ENCODE data around the gene WDR90. TPM values are rescaled to one million over a fixed set of nuclear protein-coding genes. Genes with fewer than 3 reads are reported as not detected.
A peak's percentile ranks its signal among the peaks of the same experiment; 100 is the strongest.

The WDR90 gene
- total RNA-seq, 1 donor from 2014 or later, result 9.3 TPM

DNA sequence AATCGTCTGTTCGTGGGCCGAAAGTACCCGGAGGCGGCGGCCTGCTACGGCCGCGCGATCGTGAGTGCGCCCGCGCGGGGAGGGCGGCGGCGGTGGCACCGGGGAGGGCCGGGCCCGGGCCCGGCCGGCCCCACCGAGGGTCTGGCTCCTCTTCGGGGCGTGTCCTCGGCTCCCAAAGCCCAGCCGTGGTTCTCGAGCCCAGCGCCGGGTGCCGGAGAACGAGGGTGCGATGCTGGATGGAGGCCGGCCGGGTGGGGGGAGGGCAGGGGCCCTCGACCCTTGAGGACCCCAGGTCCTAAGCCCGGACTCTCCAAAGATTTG is 31.4 kb downstream of the WDR90 start:
- H3F3A ChIP-seq (ENCODE audit: low read depth), result peaks cover 59% of the 10 kb centered on the region
- Mint-ChIP-seq H3K4me3 (peak overlapping the region; percentile 82), H3K27ac (no peak overlapping the region), H3K4me1 (peaks cover 25% of the 10 kb centered on the region), H3K27me3 (ENCODE audit: insufficient read depth, low read depth) (peaks cover 8% of the 10 kb centered on the region), H3K36me3 (peaks cover 3% of the 10 kb centered on the region), H3K9me3 (no peaks in the 10 kb centered on the region)
- TF ChIP-seq EZH2phosphoT487 (IDR thresholded peaks at IDR 0.05) (no peak), CTCF (IDR thresholded peaks at IDR 0.05) (no peak), EZH2 (IDR thresholded peaks at IDR 0.05) (no peak)
- peaks cover 34% of the 10 kb centered on the region for H4K20me1 ChIP-seq (ENCODE audit: low read depth)
- peaks cover 14% of the 10 kb centered on the region for H3K4me1 ChIP-seq
- DNase-seq (ENCODE audit: low spot score), result no peak
- H2AFZ ChIP-seq (replicated peaks), result no peak overlapping the region
- H3K4me3 ChIP-seq, result peak overlapping the region; percentile 94
- peaks cover 9% of the 10 kb centered on the region for H3K27me3 ChIP-seq
- no peaks in the 10 kb centered on the region for H3K9me3 ChIP-seq (ENCODE audit: low read depth)
- H3K36me3 ChIP-seq, result peaks cover 2% of the 10 kb centered on the region
- peak overlapping the region; percentile 72 for H3K27ac ChIP-seq
- peak overlapping the region; percentile 100 for H3K4me2 ChIP-seq
- peaks cover 33% of the 10 kb centered on the region for H3K79me2 ChIP-seq (ENCODE audit: low read depth)
- peak overlapping the region; percentile 75 for H3K9ac ChIP-seq

GRCh38 chr16:680967-681745 is 32.0 kb downstream of the WDR90 start:
- peak overlapping the region; percentile 82 for H3K4me3 Mint-ChIP-seq
- H3K27ac Mint-ChIP-seq, result no peak overlapping the region
- Histone ChIP-seq H3K27me3 (peaks cover 3% of the 10 kb centered on the region), H3F3A (ENCODE audit: low read depth) (peaks cover 60% of the 10 kb centered on the region), H3K79me2 (ENCODE audit: low read depth) (peaks cover 33% of the 10 kb centered on the region), H3K36me3 (peaks cover 2% of the 10 kb centered on the region), H3K9ac (peak overlapping the region; percentile 75), H3K4me1 (peaks cover 14% of the 10 kb centered on the region), H3K9me3 (ENCODE audit: low read depth) (no peaks in the 10 kb centered on the region), H4K20me1 (ENCODE audit: low read depth) (peaks cover 34% of the 10 kb centered on the region), H2AFZ (replicated peaks) (no peak overlapping the region), H3K4me3 (peak overlapping the region; percentile 94), H3K4me2 (peak overlapping the region; percentile 100), H3K27ac (no peak overlapping the region)
- peaks cover 3% of the 10 kb centered on the region for H3K36me3 Mint-ChIP-seq
- peaks cover 25% of the 10 kb centered on the region for H3K4me1 Mint-ChIP-seq
- no peaks in the 10 kb centered on the region for H3K9me3 Mint-ChIP-seq
- DNase-seq (ENCODE audit: low spot score), result peak; percentile 53
- TF ChIP-seq CTCF (IDR thresholded peaks at IDR 0.05) (peak; percentile 26), EZH2 (IDR thresholded peaks at IDR 0.05) (no peak)
- H3K27me3 Mint-ChIP-seq (ENCODE audit: insufficient read depth, low read depth), result peaks cover 8% of the 10 kb centered on the region

GRCh38 chr16:681746-682427 is 32.7 kb downstream of the WDR90 start:
- peaks cover 14% of the 10 kb centered on the region for H3K4me1 ChIP-seq
- no peak overlapping the region for H3K27ac Mint-ChIP-seq
- no peak for DNase-seq (ENCODE audit: low spot score)

More at GRCh38 chr16:681746-682427, 32.7 kb downstream of the WDR90 start:
- Mint-ChIP-seq H3K27me3 (ENCODE audit: insufficient read depth, low read depth) (peaks cover 8% of the 10 kb centered on the region), H3K9me3 (no peaks in the 10 kb centered on the region), H3K4me1 (peaks cover 25% of the 10 kb centered on the region), H3K36me3 (peaks cover 3% of the 10 kb centered on the region), H3K4me3 (peak overlapping the region; percentile 82)
- no peak for TF ChIP-seq EZH2phosphoT487 (IDR thresholded peaks at IDR 0.05)
- TF ChIP-seq EZH2 (IDR thresholded peaks at IDR 0.05), result no peak
- no peak for TF ChIP-seq CTCF (IDR thresholded peaks at IDR 0.05)
- no peak overlapping the region for H3K27ac ChIP-seq
- peak overlapping the region; percentile 100 for H3K4me2 ChIP-seq
- peaks cover 2% of the 10 kb centered on the region for H3K36me3 ChIP-seq
- H3K27me3 ChIP-seq, result no peaks in the 10 kb centered on the region
- peak overlapping the region; percentile 94 for H3K4me3 ChIP-seq
- no peaks in the 10 kb centered on the region for H3K9me3 ChIP-seq (ENCODE audit: low read depth)
- peaks cover 58% of the 10 kb centered on the region for H3F3A ChIP-seq (ENCODE audit: low read depth)
- H2AFZ ChIP-seq (replicated peaks), result no peak overlapping the region
- H3K9ac ChIP-seq, result no peak overlapping the region
- peaks cover 33% of the 10 kb centered on the region for H3K79me2 ChIP-seq (ENCODE audit: low read depth)
- peaks cover 34% of the 10 kb centered on the region for H4K20me1 ChIP-seq (ENCODE audit: low read depth)
